ENCODE measurements around the gene PPP1R12A.

DNA sequence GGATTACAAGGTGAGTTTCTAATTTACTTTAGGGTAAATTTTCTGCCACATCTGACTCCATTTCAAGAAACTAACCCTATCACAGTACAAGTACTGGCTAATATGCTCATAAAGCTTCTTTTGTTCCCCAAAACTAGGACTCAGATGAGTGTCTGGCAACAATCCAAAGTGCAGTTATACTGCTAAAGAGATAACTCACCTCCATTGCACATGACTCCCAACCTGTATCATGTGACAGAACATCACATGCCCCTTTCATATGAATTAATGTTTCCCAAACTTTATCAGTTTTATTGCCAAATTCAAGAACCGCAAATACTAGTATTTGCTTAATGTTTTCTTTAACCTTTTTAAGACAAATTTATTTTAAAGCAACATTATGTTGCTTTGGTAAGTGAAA lies 3.9 kb upstream of the PPP1R12A start:
- TF ChIP-seq, protein P1, sequence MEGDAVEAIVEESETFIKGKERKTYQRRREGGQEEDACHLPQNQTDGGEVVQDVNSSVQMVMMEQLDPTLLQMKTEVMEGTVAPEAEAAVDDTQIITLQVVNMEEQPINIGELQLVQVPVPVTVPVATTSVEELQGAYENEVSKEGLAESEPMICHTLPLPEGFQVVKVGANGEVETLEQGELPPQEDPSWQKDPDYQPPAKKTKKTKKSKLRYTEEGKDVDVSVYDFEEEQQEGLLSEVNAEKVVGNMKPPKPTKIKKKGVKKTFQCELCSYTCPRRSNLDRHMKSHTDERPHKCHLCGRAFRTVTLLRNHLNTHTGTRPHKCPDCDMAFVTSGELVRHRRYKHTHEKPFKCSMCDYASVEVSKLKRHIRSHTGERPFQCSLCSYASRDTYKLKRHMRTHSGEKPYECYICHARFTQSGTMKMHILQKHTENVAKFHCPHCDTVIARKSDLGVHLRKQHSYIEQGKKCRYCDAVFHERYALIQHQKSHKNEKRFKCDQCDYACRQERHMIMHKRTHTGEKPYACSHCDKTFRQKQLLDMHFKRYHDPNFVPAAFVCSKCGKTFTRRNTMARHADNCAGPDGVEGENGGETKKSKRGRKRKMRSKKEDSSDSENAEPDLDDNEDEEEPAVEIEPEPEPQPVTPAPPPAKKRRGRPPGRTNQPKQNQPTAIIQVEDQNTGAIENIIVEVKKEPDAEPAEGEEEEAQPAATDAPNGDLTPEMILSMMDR (IDR thresholded peaks at IDR 0.05), result no peak
- TF ChIP-seq POLR2A (IDR thresholded peaks at IDR 0.05), result no peak

Data from Peyer's patch (tissue), 4 donors.